ENCODE data around the gene ZNF286A.
"Not testable (repeated sequence)": the region's sequence is repeated elsewhere in the genome, so short reads cannot be mapped to it uniquely, and the experiment has no call there.

The ZNF286A gene

GRCh38 chr17:15699937-15700336 is 385 bp downstream of the ZNF286A start:
- DNase-seq (ENCODE audit: low read depth in 2 of 2) = not testable (repeated sequence)

GRCh38 chr17:15704239-15704638 is 4.7 kb downstream of the ZNF286A start:
- DNase-seq (ENCODE audit: low read depth in 2 of 2) = not testable (repeated sequence)

- not testable (repeated sequence) for DNase-seq (ENCODE audit: low read depth in 2 of 2)
Measured at GRCh38 chr17:15704813-15705212, 5.3 kb downstream of the ZNF286A start.

GRCh38 chr17:15708879-15709278 is 9.3 kb downstream of the ZNF286A start:
- DNase-seq (ENCODE audit: low read depth in 2 of 2) = not testable (repeated sequence)

GRCh38 chr17:15716601-15717563 is 17.3 kb downstream of the ZNF286A start:
- not testable (repeated sequence) for DNase-seq (ENCODE audit: low read depth in 2 of 2)

GRCh38 chr17:15730535-15730934 is 31.0 kb downstream of the ZNF286A start:
- DNase-seq (ENCODE audit: low read depth in 2 of 2) = not testable (repeated sequence)

GRCh38 chr17:15731900-15732299 is 32.3 kb downstream of the ZNF286A start, which contains the start of gene TBC1D26:
TSS of gene TBC1D26 (plus strand) at chr17:15732283. CDS start at chr17:15735349, 3,066 bp downstream.
- DNase-seq (ENCODE audit: low read depth in 2 of 2) = not testable (repeated sequence)

GRCh38 chr17:15733174-15733789 is 33.7 kb downstream of the ZNF286A start:
- not testable (repeated sequence) for DNase-seq (ENCODE audit: low read depth in 2 of 2)

GRCh38 chr17:15736578-15736977 is 37.0 kb downstream of the ZNF286A start:
- DNase-seq (ENCODE audit: low read depth in 2 of 2) = not testable (repeated sequence)

GRCh38 chr17:15738066-15738465 is 38.5 kb downstream of the ZNF286A start:
- no peak for DNase-seq (ENCODE audit: low read depth in 2 of 2)

- DNase-seq (ENCODE audit: low read depth in 2 of 2) = not testable (repeated sequence)
Measured at GRCh38 chr17:15739259-15739658, 39.7 kb downstream of the ZNF286A start.

GRCh38 chr17:15740041-15740440 is 40.5 kb downstream of the ZNF286A start:
- not testable (repeated sequence) for DNase-seq (ENCODE audit: low read depth in 2 of 2)

- DNase-seq (ENCODE audit: low read depth in 2 of 2) = no peak
Measured at GRCh38 chr17:15740570-15741120, 41.1 kb downstream of the ZNF286A start.

- DNase-seq (ENCODE audit: low read depth in 2 of 2) = no peak
Measured at GRCh38 chr17:15741624-15742023, 42.1 kb downstream of the ZNF286A start.

- DNase-seq (ENCODE audit: low read depth in 2 of 2) = no peak
Measured at GRCh38 chr17:15742051-15742795, 42.7 kb downstream of the ZNF286A start.

GRCh38 chr17:15742921-15743320 is 43.4 kb downstream of the ZNF286A start:
- DNase-seq (ENCODE audit: low read depth in 2 of 2) = no peak

GRCh38 chr17:15744074-15744676 is 44.6 kb downstream of the ZNF286A start:
- DNase-seq (ENCODE audit: low read depth in 2 of 2) = no peak

- no peak for DNase-seq (ENCODE audit: low read depth in 2 of 2)
Measured at GRCh38 chr17:15744885-15745284, 45.3 kb downstream of the ZNF286A start.

GRCh38 chr17:15749403-15749802 is 49.9 kb downstream of the ZNF286A start:
- DNase-seq (ENCODE audit: low read depth in 2 of 2) = not testable (repeated sequence)

GRCh38 chr17:15768865-15769533 is 69.4 kb downstream of the ZNF286A start:
- DNase-seq (ENCODE audit: low read depth in 2 of 2) = not testable (repeated sequence)

Data from stimulated activated CD8-positive, alpha-beta memory T cell treated with anti-CD3 and anti-CD28 coated beads, Interleukin-2, amount 100 ng/mL, for 1 hour (primary cell).